ENCODE data around the gene NUDT2. TPM values are rescaled to one million over a fixed set of nuclear protein-coding genes. Genes with fewer than 3 reads are reported as not detected.
"Not testable (repeated sequence)": the region's sequence is repeated elsewhere in the genome, so short reads cannot be mapped to it uniquely, and the experiment has no call there.

The NUDT2 gene
- total and polyA plus RNA-seq, 2 of the 4 experiments (the other 2 are of a cell fraction) = 36.6 to 45.0 TPM

DNA sequence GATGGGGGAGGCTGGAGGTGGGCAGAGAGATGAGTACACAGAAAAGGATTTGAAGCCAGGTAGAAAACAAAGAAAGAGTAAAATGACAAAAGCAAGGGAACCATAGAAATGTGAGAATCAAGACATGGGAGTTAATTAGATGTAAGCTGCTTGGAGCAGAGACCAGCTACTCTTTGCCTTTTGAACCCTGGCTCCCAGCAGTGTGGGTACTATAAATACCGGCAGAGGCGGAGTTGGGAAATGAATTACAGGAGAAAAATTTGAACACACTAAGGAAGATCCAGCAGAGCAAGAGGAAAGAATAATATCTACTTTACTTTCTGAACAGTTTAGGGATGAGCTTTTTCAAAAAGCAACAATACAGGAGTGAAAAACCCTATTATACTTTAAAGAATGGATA lies 36.8 kb upstream of the NUDT2 start:
- TF ChIP-seq CEBPB (IDR thresholded peaks at IDR 0.05; ENCODE audit: low read depth, low read length) = no peak
- no peak for TF ChIP-seq MXI1 (IDR thresholded peaks at IDR 0.05; ENCODE audit: borderline replicate concordance, low read depth, low read length)
- TF ChIP-seq FOS (IDR thresholded peaks at IDR 0.05; ENCODE audit: low read depth, low read length) = no peak
- no peak for TF ChIP-seq RFX5 (IDR thresholded peaks at IDR 0.05; ENCODE audit: low read depth, low read length)
- TF ChIP-seq NFE2L2 (IDR thresholded peaks at IDR 0.05; ENCODE audit: low read depth, low read length) = no peak
- no peak for TF ChIP-seq MAFK (IDR thresholded peaks at IDR 0.05; ENCODE audit: low read depth, low read length)
- no peak for TF ChIP-seq RAD21 (IDR thresholded peaks at IDR 0.05; ENCODE audit: low read length)
- no peak for TF ChIP-seq BHLHE40 (IDR thresholded peaks at IDR 0.05; ENCODE audit: low read depth, low read length)
- TF ChIP-seq POLR2A (IDR thresholded peaks at IDR 0.05; ENCODE audit: low read depth, low read length) = no peak
- in situ Hi-C loops (cut with MboI; ENCODE audit: low sequenced_read_pairs) = no loop called here
- intact Hi-C loops (cut with micrococcal nuclease) = no loop called here
- Histone ChIP-seq H2AK5ac (ENCODE audit: low read depth, low read length) (no peak overlapping the region), H3K9me1 (ENCODE audit: insufficient read depth, low read length) (no peaks in the 10 kb centered on the region), H3K18ac (ENCODE audit: low read depth, low read length) (no peak overlapping the region), H4K20me1 (ENCODE audit: insufficient read depth, low read length) (no peaks in the 10 kb centered on the region), H4K91ac (ENCODE audit: insufficient read depth, low read depth, low read length) (no peak overlapping the region), H3K4me1 (ENCODE audit: control insufficient read depth, insufficient read depth, low read length) (no peaks in the 10 kb centered on the region), H3K23ac (ENCODE audit: low read depth, low read length) (no peak overlapping the region), H3K4me3 (ENCODE audit: insufficient read depth, low read depth, low read length) (no peak overlapping the region), H3K79me1 (ENCODE audit: low read depth in 1 of 2, low read length in 2 of 2) (no peaks in the 10 kb centered on the region; a peak in 1 of 4 replicates), H4K8ac (ENCODE audit: low read depth in 2 of 2, low read length in 2 of 2) (no peak overlapping the region), H3K14ac (replicated peaks; ENCODE audit: low read depth, low read length) (no peak overlapping the region), H3K9me3 (ENCODE audit: control insufficient read depth, insufficient read depth, low read length) (no peaks in the 10 kb centered on the region), H3K4me2 (ENCODE audit: low read depth, low read length) (no peak overlapping the region), H3K36me3 (ENCODE audit: control insufficient read depth, insufficient read depth, low read length) (no peaks in the 10 kb centered on the region), H2AK9ac (replicated peaks; ENCODE audit: low read depth, low read length, poor library complexity) (no peak overlapping the region), H2BK20ac (ENCODE audit: low read depth, low read length) (no peak overlapping the region), H2BK15ac (ENCODE audit: low read depth, low read length) (no peak overlapping the region), H4K5ac (ENCODE audit: low read depth, low read length) (no peak overlapping the region), H2BK120ac (ENCODE audit: low read depth, low read length) (no peak overlapping the region), H3K4ac (ENCODE audit: low read depth, low read length) (no peak overlapping the region), H3K27ac (ENCODE audit: insufficient read depth, low read length) (no peak overlapping the region), H2AFZ (replicated peaks; ENCODE audit: low read length, poor library complexity) (no peak overlapping the region), H3K27me3 (ENCODE audit: control insufficient read depth, insufficient read depth, low read length) (no peaks in the 10 kb centered on the region), H2BK5ac (ENCODE audit: low read depth, low read length, poor library complexity, severe bottlenecking) (no peak overlapping the region), H3K56ac (ENCODE audit: extremely low read depth, insufficient read depth, low read length) (no peak overlapping the region), H3K9ac (ENCODE audit: low read depth, low read length) (no peak overlapping the region)
- BruUV-seq (replicated peaks) = no TSS peak
- dilution Hi-C loops (cut with HindIII; ENCODE audit: low sequenced_read_pairs, unreplicated experiment) = no loop called here
- ATAC-seq (ENCODE audit: low read depth) (no peak), DNase-seq (no peak)
- POLR2A ChIA-PET (ENCODE audit: unreplicated experiment) = no interaction called here
- CTCF ChIA-PET = no interaction called here
- WGBS, 2 experiments (ENCODE audit: extremely low coverage in 2 of 2, insufficient read length in 1 of 2) = no CpG with 5 or more reads among the region's 2 CpGs

DNA sequence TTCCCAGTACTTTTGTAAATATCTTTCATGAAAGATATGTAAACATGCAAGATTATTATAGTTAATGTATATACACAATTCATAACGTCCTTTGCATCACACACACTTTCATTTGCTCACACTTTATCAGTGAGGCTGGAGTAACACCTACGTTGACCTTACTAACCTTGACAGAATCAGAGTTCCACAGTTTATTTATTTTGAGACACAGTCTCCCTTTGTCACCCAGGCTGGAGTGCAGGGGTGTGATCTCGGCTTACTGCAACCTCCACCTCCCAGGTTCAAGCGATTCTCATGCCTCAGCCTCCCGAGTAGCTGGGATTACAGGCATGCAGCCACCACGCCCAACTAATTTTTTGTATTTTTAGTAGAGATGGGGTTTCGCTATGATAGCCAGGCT lies 28.3 kb upstream of the NUDT2 start:
- in situ Hi-C loops (cut with MboI; ENCODE audit: low sequenced_read_pairs); dilution Hi-C loops (cut with HindIII; ENCODE audit: low sequenced_read_pairs, unreplicated experiment); H2AK9ac ChIP-seq (replicated peaks; ENCODE audit: low read depth, low read length, poor library complexity); H2BK15ac ChIP-seq (ENCODE audit: low read depth, low read length); H3K4me2 ChIP-seq (ENCODE audit: low read depth, low read length); H3K18ac ChIP-seq (ENCODE audit: low read depth, low read length); H3K9me1 ChIP-seq (ENCODE audit: insufficient read depth, low read length); H2AFZ ChIP-seq (replicated peaks; ENCODE audit: low read length, poor library complexity); H4K91ac ChIP-seq (ENCODE audit: insufficient read depth, low read depth, low read length); H3K79me1 ChIP-seq (ENCODE audit: low read depth in 1 of 2, low read length in 2 of 2); DNase-seq; H3K4me3 ChIP-seq (ENCODE audit: insufficient read depth, low read depth, low read length); H4K8ac ChIP-seq (ENCODE audit: low read depth in 2 of 2, low read length in 2 of 2); H2BK20ac ChIP-seq (ENCODE audit: low read depth, low read length); H3K56ac ChIP-seq (ENCODE audit: extremely low read depth, insufficient read depth, low read length); H3K4ac ChIP-seq (ENCODE audit: low read depth, low read length); BruUV-seq (replicated peaks); H3K9ac ChIP-seq (ENCODE audit: low read depth, low read length); H3K23ac ChIP-seq (ENCODE audit: low read depth, low read length); ATAC-seq (ENCODE audit: low read depth); H4K5ac ChIP-seq (ENCODE audit: low read depth, low read length); CTCF ChIA-PET; H2BK5ac ChIP-seq (ENCODE audit: low read depth, low read length, poor library complexity, severe bottlenecking); POLR2A ChIA-PET (ENCODE audit: unreplicated experiment); H3K4me1 ChIP-seq (ENCODE audit: control insufficient read depth, insufficient read depth, low read length); H3K14ac ChIP-seq (replicated peaks; ENCODE audit: low read depth, low read length); H2BK120ac ChIP-seq (ENCODE audit: low read depth, low read length); H3K9me3 ChIP-seq (ENCODE audit: control insufficient read depth, insufficient read depth, low read length); H3K27me3 ChIP-seq (ENCODE audit: control insufficient read depth, insufficient read depth, low read length); H3K27ac ChIP-seq (ENCODE audit: insufficient read depth, low read length); H2AK5ac ChIP-seq (ENCODE audit: low read depth, low read length); H3K36me3 ChIP-seq (ENCODE audit: control insufficient read depth, insufficient read depth, low read length); H4K20me1 ChIP-seq (ENCODE audit: insufficient read depth, low read length); intact Hi-C loops (cut with micrococcal nuclease): not testable (repeated sequence)
- WGBS, 2 experiments (ENCODE audit: extremely low coverage in 2 of 2, insufficient read length in 1 of 2) = 57% methylated on average over 1 of the region's 7 CpGs; no CpG with 5 or more reads in 1 of the 2 experiments
